Cerebellar cortex (tissue), 1 donor: ENCODE results near the gene SLC12A2.

Source experiments
- DNase-seq: peaks from one replicate; pipeline ENCODE4 v3.0.0-alpha.2; 2015; ENCODE audit warnings: low spot score

The SLC12A2 gene

DNA sequence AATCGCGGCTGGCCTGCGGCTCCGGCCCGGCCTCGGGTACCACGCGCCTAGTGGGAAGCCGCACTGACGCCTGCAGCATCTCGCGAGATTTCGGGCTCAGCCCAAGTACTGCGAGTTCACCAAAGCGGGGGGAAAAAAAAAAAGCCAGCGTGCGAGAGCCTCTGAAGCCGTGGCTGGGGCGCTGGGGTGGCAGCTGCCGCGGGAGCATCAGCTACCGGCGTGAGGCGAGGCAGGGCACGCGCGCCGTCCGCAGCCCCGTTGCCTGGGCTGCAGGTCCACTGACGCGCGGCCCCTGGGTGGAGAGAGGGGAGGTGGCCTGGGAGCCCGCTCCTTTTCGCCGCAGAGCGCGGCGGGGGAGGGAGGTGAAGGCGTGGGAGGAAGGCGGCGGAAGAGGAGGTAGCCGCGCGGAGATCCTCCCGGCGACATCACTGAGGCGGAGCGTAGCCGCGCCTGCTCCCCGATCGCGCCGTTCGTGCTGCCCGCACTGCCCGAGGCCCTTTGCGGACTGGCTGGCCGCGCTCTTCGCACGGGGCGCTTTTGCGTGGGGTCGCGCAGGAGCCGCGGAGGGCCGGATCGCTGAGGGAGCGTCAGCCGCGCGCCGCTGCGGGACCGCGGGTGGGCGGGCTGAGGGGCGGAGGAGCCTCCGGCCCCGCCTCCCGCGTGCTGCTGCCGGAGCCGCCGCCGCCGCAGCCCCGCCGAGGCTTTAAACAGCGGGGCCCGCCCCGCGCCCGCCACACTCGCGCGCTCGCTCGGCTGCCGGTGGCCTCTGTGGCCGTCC is at the start of gene SLC12A2:
Gene SLC12A2 (plus strand): TSS at position 734 of the 778 bp plus-strand sequence. CDS start 189 bp downstream, outside the sequence.
- DNase-seq: peak; percentile 93

DNA sequence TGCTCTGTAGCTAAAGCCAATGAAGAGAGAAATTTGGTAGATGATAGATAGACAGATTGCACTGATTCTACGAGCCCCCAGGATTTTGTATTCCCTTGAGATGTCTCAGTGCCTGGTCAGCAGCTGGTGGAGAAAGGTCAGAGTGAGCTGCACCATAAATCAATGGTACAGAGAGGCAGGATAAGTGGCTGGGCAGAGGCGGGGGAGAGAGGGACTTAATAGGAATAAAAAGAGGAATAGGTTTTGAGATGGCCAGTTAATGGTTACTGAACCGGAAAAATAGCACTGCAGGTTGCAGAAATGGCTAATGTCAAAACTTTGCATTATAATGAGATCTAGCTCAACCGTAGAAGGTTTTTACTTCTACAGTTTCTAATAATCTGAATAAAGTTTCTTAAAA is 47.9 kb upstream of the SLC12A2 start:
- no peak for DNase-seq

DNA sequence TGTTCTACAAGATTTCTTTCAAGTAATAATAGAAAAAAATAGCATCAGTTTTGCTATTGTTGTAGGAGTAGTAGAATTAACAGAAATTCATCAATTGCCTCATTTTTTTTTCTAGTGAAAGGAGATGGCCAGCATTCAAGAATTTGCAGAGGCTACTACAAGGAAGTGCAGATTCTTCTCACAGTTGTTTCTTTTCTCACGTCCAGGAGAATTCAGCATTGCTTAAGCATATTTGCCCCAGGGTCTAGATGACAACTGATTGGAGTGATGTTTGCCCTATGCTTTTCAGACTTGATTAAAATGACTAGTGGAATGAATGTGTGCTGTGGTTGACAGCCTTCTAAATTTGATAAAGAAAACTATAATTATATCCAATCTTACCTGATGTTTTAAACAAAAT is 46.6 kb upstream of the SLC12A2 start:
- no peak for DNase-seq

- no peak for DNase-seq
Measured at GRCh38 chr5:128038643-128039042, 44.9 kb upstream of the SLC12A2 start.

DNA sequence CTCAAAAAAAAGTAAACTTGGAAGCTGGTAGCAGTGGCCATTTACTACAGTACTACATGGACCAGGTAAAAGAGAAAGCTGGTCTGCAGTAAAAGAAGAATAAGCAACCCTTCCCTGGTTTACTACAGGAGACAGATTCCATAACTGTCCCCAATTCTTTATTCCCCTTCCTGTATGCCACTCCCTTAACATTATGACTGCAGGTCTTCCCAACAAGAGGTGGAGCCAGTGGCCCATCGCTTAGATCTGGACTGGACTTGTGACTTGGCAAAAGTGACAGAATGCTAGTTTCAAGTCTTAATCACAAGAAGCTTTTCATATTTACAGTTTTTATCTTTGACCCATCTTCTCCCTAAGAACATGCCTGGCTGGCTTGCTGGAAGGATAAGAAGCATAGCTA is 42.6 kb upstream of the SLC12A2 start:
- no peak for DNase-seq

- no peak for DNase-seq
Measured at GRCh38 chr5:128052780-128053179, 30.8 kb upstream of the SLC12A2 start.

GRCh38 chr5:128053291-128053954 is 30.1 kb upstream of the SLC12A2 start:
- DNase-seq: peak; percentile 9

DNA sequence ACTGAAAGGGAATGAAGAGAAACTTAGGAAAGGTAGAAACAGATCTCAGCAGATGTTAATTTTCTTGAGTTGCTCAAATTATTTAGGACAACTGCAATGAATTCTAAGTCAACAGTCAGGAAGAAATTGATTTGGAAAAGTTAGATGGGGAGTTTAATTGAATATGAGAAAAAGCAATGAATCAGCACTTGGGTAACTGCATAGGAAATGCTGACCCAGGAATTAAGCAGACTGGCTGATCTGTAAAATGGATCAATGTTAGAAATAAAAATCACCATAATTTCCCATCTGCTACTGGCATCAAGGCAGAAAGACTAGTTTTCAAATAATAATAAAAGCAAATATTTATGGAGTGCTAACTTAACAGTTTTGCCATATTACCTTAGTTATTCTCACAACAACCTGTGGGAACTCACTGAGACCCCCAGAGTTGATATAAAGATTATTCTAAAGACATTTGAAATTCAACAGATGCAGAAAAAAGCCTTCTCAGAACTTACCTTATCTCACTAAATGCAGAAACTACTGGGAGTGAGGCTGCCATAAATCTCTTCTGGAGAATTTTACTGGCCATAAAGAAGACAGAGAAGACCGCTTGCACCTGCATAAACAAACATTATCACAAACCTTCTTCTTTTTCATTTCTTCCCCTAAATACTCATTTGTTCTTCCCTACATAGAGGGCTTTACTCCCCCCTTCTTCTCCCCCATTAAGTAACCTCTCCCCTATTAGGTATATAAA is 22.8 kb upstream of the SLC12A2 start:
- DNase-seq: no peak

GRCh38 chr5:128062172-128062746 is 21.3 kb upstream of the SLC12A2 start:
- DNase-seq: no peak

DNA sequence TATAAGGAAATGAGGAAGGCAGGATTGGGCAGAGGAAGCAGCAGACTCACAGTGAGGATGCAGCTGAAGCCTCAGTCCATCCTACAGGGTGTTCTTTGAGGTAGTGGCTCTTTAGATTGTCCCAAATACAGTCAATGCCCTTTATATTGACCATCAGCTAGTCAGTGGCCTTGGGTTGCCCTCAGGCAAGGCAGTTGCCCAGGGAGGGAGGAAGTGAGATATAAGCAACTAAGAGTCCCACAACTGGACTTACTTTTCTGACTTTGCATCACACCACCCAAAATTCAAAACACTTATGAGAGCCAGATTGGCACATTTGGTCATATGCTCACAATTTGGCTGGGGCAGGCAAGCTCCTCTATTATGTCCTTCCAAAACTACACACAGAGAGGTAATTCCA is 9.4 kb upstream of the SLC12A2 start:
- DNase-seq: no peak

GRCh38 chr5:128074953-128075352 is 8.6 kb upstream of the SLC12A2 start:
- no peak for DNase-seq

DNA sequence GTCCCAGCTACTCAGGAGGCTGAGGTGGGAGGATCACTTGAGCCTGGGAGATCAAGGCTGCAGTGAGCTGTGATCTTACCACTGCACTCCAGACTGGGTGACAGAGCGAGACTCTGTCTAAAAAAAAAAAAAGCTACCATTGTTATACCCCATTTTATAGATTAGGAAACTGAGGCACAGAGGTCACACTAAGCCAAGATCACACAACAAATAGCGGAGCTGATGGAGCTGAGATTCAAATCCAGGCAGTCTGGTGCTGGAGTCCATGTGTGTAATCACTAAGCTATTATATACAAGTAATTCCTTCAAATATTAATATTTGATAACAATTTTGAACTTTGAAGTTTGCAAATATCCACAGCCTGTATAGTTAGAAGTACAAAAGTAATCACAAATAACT is 6.0 kb upstream of the SLC12A2 start:
- DNase-seq: no peak

DNA sequence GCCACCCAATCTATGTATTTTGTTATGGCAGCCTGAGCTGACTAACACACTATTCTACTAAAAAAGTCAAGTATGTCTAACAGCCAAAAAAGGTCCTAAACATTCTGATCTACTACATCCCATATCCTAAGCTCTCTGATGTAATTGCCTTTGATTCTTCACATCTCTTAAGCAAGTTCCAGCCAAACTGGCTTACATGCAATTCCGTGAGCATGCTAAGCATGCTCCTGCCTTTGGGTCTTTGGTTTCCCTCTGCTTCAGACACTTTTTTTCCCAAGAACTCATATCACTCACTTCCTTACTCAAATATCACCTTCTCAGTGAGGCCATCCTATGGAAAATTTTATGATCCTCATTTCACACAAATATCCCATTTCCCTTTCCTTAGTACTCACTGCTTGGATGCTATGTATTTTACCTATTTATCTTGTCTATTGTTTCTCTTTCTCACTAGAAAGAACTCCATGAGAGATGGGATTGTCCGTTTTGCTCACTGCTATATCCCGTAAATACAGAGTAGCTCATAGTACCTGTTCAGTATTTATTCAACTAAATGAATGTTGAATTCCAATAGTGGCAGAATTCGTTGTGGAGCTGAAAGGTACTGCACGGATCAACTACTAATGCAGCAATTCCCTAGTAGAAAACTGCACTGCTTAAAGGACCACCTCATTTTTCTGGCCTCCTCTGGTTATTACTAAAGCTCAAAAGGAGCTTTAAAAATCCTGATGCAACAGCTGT is 2.3 kb upstream of the SLC12A2 start:
- DNase-seq: peak; percentile 57

DNA sequence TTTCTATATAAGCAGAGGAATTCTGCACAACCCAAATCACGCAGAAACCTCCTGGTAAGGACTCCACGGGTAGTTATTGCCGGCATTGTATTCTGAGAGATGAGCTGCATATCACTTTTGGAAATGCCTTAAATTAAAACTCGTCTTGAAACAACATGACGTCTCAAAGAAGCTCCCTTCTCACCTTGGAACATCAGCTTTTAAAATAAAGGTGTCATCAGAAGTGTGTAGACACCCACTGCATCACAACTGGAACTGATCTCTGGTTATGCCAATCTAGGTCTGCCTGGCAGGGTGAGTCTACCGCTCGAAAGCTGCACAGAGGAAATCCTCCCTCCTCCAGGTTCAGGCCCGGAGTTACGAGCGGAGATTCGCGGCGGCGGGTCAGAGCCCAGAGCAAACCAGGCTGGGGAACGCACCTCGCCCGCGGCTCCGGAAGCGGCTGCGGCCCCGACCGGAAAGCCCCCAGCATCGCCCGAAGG is 974 bp upstream of the SLC12A2 start:
- DNase-seq: no peak

GRCh38 chr5:128083811-128084227 is 253 bp downstream of the SLC12A2 start:
- DNase-seq: no peak

DNA sequence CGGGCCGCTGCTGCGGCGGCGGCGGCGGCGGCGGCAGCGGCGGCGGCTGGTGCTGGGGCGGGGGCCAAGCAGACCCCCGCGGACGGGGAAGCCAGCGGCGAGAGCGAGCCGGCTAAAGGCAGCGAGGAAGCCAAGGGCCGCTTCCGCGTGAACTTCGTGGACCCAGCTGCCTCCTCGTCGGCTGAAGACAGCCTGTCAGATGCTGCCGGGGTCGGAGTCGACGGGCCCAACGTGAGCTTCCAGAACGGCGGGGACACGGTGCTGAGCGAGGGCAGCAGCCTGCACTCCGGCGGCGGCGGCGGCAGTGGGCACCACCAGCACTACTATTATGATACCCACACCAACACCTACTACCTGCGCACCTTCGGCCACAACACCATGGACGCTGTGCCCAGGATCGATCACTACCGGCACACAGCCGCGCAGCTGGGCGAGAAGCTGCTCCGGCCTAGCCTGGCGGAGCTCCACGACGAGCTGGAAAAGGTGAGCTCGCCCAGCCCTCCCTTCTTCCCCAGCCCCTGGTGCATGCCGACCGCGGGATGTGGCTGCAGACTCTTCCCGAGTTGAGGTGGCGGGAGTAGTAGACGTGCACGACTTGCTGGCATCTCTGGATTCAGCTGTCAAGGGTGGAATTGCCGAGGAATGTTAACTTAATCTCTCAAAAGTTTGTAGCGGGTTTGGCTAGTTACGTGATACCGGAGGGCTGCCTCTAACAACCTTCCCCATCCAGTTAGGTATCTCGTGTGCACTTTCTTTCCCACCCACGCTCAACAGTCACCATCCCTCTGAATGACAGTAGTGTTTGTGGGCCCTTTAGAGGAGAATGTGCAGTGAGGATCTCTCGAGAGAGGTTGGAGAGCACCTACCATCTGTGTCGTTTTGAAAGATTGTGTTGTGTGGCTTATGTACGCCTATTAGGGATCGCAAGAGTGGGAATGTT is 932 bp downstream of the SLC12A2 start:
- DNase-seq: peak; percentile 55

GRCh38 chr5:128085413-128085812 is 1.8 kb downstream of the SLC12A2 start:
- no peak for DNase-seq

DNA sequence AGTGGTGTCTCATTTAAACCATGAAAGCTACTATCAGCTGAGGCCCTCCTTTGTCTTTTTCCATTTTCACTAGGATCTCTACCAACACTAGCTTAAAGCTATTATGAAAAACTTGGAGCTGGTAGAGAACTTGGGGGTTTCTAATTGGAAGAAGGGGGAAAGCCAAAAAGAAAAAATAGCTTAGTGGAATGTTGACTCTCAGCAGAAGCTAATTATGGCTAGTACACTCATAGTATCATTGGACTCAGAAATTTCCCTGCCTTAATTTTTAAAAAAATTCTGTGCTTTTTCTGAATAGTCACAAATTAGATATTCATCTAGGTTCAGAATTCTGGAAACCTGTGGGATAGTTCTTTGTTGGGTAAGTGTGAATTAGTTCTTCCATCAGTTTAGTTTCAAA is 8.0 kb downstream of the SLC12A2 start:
- no peak for DNase-seq

GRCh38 chr5:128092144-128092543 is 8.6 kb downstream of the SLC12A2 start:
- DNase-seq: no peak

GRCh38 chr5:128093368-128093767 is 9.8 kb downstream of the SLC12A2 start:
- no peak for DNase-seq

GRCh38 chr5:128097224-128097623 is 13.7 kb downstream of the SLC12A2 start:
- DNase-seq: no peak
